Activated CD8-positive, alpha-beta memory T cell treated with anti-CD3 and anti-CD28 coated beads, Interleukin-2, amount 50 U/mL, for 24 hours (primary cell): Measurements from ENCODE around the gene TRIM2.

Source experiments
- DNase-seq: peaks from one replicate; pipeline ENCODE4 v3.0.0-alpha.2; 2020; ENCODE audit errors: extremely low read depth

Gene TRIM2

GRCh38 chr4:153248641-153249198, 44.5 kb downstream of the TRIM2 start:
- no peak for DNase-seq

- DNase-seq, result peak; percentile 56
Observed at GRCh38 chr4:153249199-153250041, 45.2 kb downstream of the TRIM2 start.

GRCh38 chr4:153252122-153252521, 47.9 kb downstream of the TRIM2 start:
- DNase-seq, result no peak

GRCh38 chr4:153255233-153255632, 51.0 kb downstream of the TRIM2 start:
- no peak for DNase-seq

GRCh38 chr4:153257151-153257620, 52.9 kb downstream of the TRIM2 start:
- DNase-seq, result no peak

GRCh38 chr4:153257991-153258390, 53.7 kb downstream of the TRIM2 start:
- DNase-seq, result no peak

- no peak for DNase-seq
Observed at GRCh38 chr4:153258750-153259149, 54.5 kb downstream of the TRIM2 start.

- DNase-seq, result no peak
Observed at GRCh38 chr4:153259661-153260060, 55.4 kb downstream of the TRIM2 start.

GRCh38 chr4:153260132-153260531, 55.9 kb downstream of the TRIM2 start:
- no peak for DNase-seq

GRCh38 chr4:153260553-153261300, 56.5 kb downstream of the TRIM2 start:
- DNase-seq, result no peak

- no peak for DNase-seq
Observed at GRCh38 chr4:153261461-153261860, 57.2 kb downstream of the TRIM2 start.

- no peak for DNase-seq
Observed at GRCh38 chr4:153261914-153262313, 57.7 kb downstream of the TRIM2 start.

GRCh38 chr4:153265306-153266047, 61.2 kb downstream of the TRIM2 start:
- no peak for DNase-seq

GRCh38 chr4:153266988-153267387, 62.7 kb downstream of the TRIM2 start:
- DNase-seq, result no peak

- DNase-seq, result no peak
Observed at GRCh38 chr4:153267890-153268289, 63.6 kb downstream of the TRIM2 start.

- no peak for DNase-seq
Observed at GRCh38 chr4:153268295-153268694, 64.1 kb downstream of the TRIM2 start.

- no peak for DNase-seq
Observed at GRCh38 chr4:153269218-153269990, 65.2 kb downstream of the TRIM2 start.

GRCh38 chr4:153270361-153270760, 66.1 kb downstream of the TRIM2 start:
- DNase-seq, result no peak

GRCh38 chr4:153271820-153272219, 67.6 kb downstream of the TRIM2 start:
- DNase-seq, result no peak

GRCh38 chr4:153273751-153274150, 69.5 kb downstream of the TRIM2 start:
- DNase-seq, result no peak

- DNase-seq, result no peak
Observed at GRCh38 chr4:153274967-153275366, 70.7 kb downstream of the TRIM2 start.
